GM18907 (cell line): ENCODE results near the gene ATP12A.
A peak's percentile ranks its signal among the peaks of the same experiment; 100 is the strongest.

Experiments used
- ATAC-seq: cut with Tn5 transposase; IDR thresholded peaks from one replicate; pipeline ENCODE4 v1.9.1; 2021; ENCODE audit warnings: mild to moderate bottlenecking, moderate library complexity; ENCODE audit not compliant: unreplicated experiment

Gene ATP12A

DNA sequence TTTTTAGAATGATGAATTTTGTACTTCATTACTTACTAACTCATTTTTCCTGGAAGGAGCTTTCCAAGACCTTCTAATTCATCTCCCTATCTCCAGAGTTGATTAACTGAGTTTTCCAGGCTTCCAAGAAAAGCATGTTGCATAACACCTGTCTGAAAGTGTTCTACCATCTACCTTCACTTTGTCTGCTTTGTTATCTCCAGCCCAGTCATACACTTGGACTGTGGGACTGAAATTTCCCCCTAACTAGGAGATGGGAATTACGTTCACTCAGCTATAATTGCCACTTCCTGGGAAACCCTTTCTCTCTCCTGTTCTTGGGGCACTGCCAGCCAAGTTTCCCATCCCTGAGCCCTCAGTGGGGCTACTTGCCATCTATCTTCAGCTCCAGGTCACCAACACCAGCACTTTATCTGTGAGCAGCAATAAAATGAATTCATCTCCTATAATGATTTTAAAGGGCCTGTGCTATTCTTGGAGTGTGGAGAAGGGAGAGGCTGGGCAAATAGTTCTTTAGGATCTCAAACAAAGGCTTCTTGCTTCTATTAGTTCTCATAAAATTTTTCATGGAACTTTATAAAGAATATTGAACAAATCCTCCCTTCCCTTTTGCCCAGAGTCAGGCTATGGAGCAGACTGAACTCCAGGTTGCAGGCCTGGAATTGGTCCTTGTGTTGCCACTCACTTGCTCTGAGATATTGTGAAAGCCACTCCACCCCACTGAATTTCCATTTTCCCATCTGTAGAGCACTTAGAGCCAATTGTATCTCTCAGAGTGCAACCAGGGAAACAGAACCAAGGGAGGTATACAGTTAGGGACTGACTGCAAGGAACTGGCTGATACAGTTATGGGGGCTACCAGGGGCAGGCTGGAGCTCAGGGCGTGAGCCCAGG, 17.8 kb upstream of the ATP12A start:
- no peak for ATAC-seq

- no peak for ATAC-seq
Measured at GRCh38 chr13:24663089-24663395, 17.2 kb upstream of the ATP12A start.

DNA sequence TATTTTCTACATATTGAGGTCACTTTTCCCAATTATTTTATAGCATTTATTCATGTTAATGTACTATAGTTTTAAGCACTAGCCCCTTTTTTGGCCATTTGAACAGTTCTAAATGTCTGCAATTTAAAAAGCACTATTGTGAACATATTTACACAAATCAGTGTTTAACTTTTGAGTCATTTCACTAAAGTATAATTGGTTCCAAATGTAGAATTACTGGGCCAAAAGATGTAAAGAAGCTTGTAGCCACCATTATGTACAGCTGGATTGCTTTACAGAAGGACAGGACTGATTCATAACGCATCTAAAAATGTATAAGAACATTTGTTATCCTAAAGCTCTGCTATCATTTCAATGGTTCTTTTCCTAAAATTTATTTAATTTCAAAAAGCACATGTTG, 16.6 kb upstream of the ATP12A start:
- ATAC-seq: no peak

DNA sequence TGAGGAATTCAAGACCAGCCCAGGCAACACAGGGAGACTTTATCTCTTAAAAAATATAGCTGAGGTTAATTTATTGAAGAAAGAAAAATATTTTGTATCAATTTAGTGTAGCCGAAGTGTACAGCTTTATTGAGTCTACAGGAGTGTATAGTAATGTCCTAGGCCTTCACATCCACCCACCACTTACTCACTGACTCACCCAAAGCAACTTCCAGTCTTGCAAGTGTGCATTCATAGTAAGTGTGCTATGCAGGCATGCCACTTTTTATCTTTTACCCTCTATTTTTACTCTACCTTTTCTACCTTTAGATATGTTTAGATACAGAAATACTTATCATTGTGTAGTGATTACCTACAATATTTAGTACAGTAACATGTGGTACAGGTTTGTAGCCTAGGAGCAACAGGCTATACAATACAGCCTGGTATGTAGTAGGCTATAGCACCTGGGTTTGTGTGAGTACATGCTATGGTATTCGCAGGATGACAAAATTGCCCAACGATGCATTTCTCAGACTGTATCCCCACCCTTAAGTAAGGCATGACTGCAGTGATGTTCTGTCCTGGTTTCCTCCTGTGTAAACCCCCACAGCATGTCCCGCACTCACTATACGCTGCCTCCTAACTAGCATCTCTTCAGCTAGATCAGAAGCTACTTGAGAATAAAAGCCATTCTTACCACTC, 15.3 kb upstream of the ATP12A start:
- no peak for ATAC-seq

GRCh38 chr13:24668511-24668910, 11.7 kb upstream of the ATP12A start:
- no peak for ATAC-seq

DNA sequence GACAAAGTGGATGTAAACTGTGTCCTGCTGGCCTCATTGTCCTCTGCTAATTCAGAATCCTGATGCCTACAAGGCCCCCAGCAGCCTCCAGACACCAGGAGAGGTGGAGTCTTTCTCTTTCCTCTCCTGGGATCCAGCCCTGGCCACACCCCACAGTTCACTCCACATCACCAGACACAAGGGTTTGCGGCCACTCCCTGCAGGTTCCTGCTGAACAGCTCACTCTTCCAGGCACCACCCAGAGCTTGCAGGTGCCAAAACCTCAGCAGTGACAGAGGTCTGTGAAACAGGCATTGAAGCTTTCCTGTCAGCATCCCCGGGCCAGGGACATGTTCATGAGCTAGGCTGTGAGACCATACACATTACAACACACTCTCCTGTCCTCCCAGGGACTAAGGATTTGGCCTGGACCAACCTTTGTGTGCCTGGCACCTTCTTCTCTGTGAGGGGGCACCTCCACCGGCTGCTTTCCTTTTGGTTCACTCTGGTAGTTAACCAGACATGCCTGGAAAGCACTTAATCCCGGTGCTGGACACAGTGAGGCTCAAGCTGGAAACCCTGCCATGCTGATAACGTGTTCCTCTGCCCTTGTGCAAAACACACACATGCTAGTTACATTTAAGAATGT, 11.1 kb upstream of the ATP12A start:
- ATAC-seq: no peak

DNA sequence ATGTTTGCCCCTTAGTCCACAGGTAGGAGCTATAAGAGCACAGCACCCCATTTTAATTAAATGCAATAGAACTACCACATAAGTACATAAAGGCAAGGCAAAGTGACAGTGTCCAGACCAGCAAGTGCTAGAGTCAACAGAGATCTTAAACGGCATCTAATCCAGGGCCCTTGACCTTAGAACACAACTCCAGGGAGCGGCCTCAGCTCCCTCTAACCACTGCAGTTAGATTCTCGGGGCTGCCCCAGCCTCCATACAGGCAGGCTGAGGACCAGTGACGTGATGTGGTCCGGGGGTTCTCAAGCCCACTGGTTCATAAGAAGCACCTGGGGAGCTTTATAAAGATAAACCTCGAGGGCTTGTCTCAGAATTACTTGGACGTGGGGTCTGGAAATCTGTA, 10.0 kb upstream of the ATP12A start:
- no peak for ATAC-seq

DNA sequence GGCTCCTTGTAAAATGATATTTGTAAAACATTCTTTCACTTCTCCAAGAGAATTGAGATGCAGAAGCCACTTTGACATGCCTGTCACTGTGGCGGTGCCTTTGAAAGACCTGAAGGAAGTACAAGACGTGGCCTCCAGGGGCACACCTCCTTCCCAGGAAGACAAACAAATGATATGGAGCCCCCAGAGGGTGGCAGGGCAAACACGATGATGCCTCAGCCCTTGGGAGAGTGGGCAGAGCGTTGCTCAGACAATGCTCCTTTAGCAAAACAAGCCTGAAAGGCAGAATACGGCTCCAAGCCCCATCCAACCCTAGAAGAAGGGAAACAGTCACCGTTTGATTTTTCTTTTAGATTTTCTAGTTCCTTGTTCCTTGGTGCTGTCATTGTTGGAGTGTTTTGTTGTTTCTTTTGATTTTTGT, 9.2 kb upstream of the ATP12A start:
- peak; percentile 63 for ATAC-seq

DNA sequence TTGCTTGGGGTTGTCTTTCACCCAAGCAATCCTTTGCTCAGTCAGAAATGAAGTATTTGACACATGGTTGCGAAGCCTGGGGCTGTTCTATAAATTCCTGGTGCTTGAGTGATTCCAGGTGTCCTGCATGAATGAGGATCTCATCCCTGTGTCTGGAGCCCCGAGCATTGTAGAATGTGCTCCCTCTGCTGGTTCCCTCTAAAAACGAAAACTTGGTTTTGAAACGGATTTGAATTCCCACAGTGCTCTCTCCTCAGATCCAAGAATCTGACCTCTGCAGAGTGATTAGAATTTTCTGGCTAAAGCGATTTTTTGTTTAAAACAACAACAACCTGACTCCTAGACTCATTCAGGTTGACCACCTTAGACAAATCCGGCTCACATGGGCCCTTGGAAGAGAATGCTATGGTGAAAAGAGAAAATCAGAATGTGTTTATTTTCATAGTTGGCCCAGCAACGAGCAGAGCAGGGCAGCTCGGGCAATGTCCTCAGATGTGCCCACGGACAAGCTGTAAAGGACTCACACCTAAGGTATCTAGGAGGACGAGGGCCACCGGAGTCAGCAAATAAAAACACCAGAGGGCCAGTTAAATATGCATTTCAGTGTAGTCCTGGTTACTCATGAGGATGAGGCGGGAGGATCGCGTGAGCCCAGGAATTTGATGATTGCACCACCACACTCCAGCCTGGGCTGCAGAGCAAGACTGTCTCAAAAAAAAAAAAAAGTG, 8.7 kb upstream of the ATP12A start:
- ATAC-seq: peak; percentile 28

- ATAC-seq: no peak
Measured at GRCh38 chr13:24672141-24673132, 7.8 kb upstream of the ATP12A start.

DNA sequence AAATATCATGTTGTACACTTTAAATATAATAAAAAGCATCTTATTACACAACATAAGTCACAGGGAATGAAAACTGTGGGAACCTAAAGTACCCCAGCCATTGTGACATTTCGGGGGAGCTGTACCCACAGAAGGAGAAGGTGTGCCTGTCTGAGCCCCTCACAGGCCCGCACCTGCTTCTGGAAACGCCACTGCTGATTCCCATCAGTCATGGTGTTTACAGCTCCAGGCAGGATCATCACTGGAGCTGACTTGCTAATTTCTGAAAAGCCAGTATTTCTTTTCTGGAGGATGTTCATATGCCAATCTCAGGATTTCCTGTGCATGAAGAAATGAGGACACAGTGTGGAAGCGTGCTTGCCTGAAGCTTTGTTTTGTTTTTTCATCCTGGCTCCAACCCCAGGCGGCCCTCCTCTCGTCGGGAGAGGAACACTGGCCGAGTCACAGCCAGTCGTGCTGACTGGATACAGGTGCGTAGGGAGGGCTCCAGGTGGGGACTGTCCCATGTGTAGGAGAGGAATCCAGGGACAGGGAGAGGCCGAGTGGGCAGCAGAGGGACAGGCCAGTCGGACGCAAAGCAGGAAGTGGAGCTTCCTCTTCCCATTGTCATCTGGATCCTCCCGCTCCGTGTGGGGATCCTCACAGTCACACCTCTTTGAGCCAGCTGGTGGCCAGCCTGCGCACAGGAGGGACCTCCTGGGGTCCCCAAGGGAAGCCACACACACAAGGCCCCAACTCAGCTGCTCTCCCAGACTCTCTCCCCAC, 4.2 kb upstream of the ATP12A start:
- no peak for ATAC-seq

- no peak for ATAC-seq
Measured at GRCh38 chr13:24678151-24678550, 2.1 kb upstream of the ATP12A start.

DNA sequence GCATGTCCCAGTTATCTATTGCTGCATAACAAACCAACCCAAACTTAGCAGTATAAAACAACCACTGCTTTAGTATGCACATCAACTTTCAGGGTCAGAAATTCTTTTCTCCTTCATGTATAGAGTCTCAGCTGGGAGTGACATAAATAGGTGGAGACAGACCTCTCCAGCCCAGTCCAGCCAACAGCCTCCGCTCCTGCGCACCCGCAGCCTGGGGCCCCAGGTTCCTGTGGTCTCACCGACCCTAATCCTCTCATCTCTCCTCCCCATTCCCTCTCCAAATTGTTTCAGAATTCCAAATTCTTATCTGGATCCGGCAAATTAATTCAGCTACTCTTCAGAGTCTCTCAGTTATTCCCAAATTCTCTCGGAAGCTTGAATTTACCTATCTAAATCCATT, 522 bp upstream of the ATP12A start:
- ATAC-seq: no peak

- ATAC-seq: no peak
Measured at GRCh38 chr13:24680921-24681604, 855 bp downstream of the ATP12A start.

GRCh38 chr13:24681930-24682329, 1.7 kb downstream of the ATP12A start:
- no peak for ATAC-seq

- no peak for ATAC-seq
Measured at GRCh38 chr13:24682353-24682752, 2.1 kb downstream of the ATP12A start.

DNA sequence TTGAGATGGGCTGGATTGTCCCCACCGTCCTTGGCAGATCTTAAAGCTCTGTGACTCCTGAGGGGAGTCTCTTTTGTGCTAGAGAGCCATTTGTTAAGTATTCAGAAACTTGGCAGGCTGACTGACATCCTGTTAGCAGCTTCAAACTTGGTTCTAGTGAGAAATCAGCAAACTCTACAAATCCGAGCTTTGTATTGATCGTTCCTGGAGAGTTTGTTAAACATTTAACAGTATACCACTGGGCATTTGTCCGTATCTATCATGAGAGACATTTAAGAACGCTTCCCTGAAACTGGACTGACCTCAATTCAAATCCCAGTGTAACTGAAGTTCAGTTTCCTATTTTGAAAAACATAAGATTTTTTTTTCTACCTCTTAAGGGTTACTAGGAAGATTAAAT, 3.1 kb downstream of the ATP12A start:
- no peak for ATAC-seq

DNA sequence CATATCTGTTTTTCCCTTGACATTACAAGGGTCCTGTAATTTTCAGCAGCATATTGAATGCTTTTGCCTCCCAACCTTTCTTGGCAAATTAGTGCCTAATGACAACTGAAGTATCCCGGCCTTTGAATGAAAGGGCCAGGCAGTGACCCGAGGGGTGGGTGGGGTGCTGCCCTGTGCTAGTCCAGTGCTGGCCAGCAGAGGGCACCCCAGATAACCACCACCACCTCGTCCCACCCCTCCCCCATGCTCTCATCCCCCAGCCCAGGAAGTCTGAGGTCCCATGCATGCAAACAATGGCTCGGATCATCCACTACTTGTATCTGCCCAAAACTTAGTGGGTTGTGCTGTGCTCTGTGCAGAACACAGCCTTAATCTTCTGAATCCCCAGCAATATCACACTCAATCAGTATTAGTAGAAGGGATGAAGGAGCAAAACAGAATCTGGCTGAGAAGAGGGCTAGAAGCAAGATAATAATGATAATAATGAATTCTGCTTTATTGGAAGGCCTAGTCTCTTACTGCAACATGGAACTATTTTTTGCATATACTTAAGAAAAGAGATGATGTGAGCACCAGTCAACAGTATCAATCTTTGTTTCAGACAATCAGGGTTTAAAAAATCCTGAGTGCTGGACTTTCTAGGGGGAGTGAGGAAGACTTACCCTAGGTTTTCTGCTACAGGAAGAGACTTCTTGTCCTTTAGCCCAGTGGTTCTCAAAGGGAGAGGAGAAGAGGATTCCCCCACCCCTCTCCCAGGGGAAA, 3.8 kb downstream of the ATP12A start:
- ATAC-seq: peak; percentile 63
